Measurements from ENCODE around the gene MAPK4. TPM values are rescaled to one million over a fixed set of nuclear protein-coding genes. Genes with fewer than 3 reads are reported as not detected.
"Not testable (repeated sequence)": the region's sequence is repeated elsewhere in the genome, so short reads cannot be mapped to it uniquely, and the experiment has no call there.

Gene MAPK4
- total and polyA plus RNA-seq, 2 of the 4 experiments (the other 2 are of a cell fraction): not detected

- ATAC-seq (ENCODE audit: low read depth); intact Hi-C loops (cut with micrococcal nuclease); H2AK5ac ChIP-seq (ENCODE audit: low read depth, low read length); H3K36me3 ChIP-seq (ENCODE audit: control insufficient read depth, insufficient read depth, low read length); H3K14ac ChIP-seq (replicated peaks; ENCODE audit: low read depth, low read length); in situ Hi-C loops (cut with MboI; ENCODE audit: low sequenced_read_pairs); H2BK15ac ChIP-seq (ENCODE audit: low read depth, low read length); H4K5ac ChIP-seq (ENCODE audit: low read depth, low read length); BruUV-seq (replicated peaks); H3K18ac ChIP-seq (ENCODE audit: low read depth, low read length); DNase-seq; H3K23ac ChIP-seq (ENCODE audit: low read depth, low read length); CTCF ChIA-PET; H3K9me3 ChIP-seq (ENCODE audit: control insufficient read depth, insufficient read depth, low read length); H2AK9ac ChIP-seq (replicated peaks; ENCODE audit: low read depth, low read length, poor library complexity); H2BK20ac ChIP-seq (ENCODE audit: low read depth, low read length); H3K4me3 ChIP-seq (ENCODE audit: insufficient read depth, low read depth, low read length); H2BK5ac ChIP-seq (ENCODE audit: low read depth, low read length, poor library complexity, severe bottlenecking); H2AFZ ChIP-seq (replicated peaks; ENCODE audit: low read length, poor library complexity); H3K4me1 ChIP-seq (ENCODE audit: control insufficient read depth, insufficient read depth, low read length); dilution Hi-C loops (cut with HindIII; ENCODE audit: low sequenced_read_pairs, unreplicated experiment); POLR2A ChIA-PET (ENCODE audit: unreplicated experiment); H4K8ac ChIP-seq (ENCODE audit: low read depth in 2 of 2, low read length in 2 of 2); H3K79me1 ChIP-seq (ENCODE audit: low read depth in 1 of 2, low read length in 2 of 2); H2BK120ac ChIP-seq (ENCODE audit: low read depth, low read length); H3K27me3 ChIP-seq (ENCODE audit: control insufficient read depth, insufficient read depth, low read length); H3K9ac ChIP-seq (ENCODE audit: low read depth, low read length); H4K91ac ChIP-seq (ENCODE audit: insufficient read depth, low read depth, low read length); H4K20me1 ChIP-seq (ENCODE audit: insufficient read depth, low read length); H3K9me1 ChIP-seq (ENCODE audit: insufficient read depth, low read length); H3K4me2 ChIP-seq (ENCODE audit: low read depth, low read length); H3K27ac ChIP-seq (ENCODE audit: insufficient read depth, low read length); H3K56ac ChIP-seq (ENCODE audit: extremely low read depth, insufficient read depth, low read length); H3K4ac ChIP-seq (ENCODE audit: low read depth, low read length): not testable (repeated sequence)
- WGBS, 2 experiments (ENCODE audit: extremely low coverage in 2 of 2, insufficient read length in 1 of 2): no CpG with 5 or more reads among the region's 5 CpGs
Measured at GRCh38 chr18:50517277-50517676, 42.6 kb upstream of the MAPK4 start.
